MM.1S (cell line): ENCODE results near the gene MPDU1.

Experiments used
- EZH2 ChIP-seq: fragments of 300-600 bp; sonication (generic); optimal IDR thresholded peaks from 2 replicates; pipeline ENCODE3; 2017; ENCODE audit warnings: low read depth, mild to moderate bottlenecking, antibody characterized with exemption, low read length, mixed read lengths
- TF ChIP-seq, protein P1 (sequence below): fragments of 300-600 bp; sonication (generic); IDR thresholded peaks from 2 replicates; pipeline ENCODE4 v1.5.1; 2016; ENCODE audit warnings: antibody characterized with exemption, low read length, mixed read lengths

DNA sequence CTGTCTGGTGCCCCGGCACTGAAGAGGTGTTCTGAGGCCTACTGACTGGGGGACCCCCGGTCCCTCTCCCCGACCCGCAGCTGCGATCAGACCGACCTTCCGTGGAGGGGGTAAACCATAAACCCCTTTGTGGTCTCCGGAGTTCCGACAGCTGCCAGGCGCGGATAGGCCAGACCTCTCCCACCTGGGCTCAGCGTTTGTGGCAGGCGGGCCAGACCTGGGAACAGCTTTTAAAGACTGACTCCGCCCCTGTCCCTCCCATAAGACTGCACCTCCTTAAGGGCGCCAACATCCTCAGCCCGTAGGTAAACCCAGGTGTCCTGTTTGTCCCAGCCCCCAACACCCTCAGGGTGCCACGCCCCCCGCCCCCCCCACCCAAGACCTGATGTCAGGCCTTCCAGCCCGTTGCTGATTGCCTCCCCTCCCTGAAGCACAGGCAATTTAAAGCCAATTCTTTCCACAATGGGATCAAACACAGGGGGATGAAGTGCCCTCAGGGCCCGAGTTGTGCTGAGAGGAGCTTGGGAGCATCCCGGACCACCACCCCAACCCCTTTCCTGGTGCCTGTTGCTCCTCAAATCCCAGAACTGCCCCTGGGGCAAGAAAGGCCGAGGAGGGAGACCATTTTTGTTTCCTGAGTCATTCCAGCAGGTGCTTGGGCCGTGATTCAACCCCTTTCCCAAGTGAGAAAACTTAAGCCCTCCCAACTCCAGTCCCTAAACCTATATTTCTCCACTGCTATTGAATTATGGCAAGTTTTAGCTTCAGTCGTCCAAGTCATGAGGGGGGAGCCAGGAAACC, 6.4 kb downstream of the MPDU1 start, which contains the start of gene SOX15:
- TF ChIP-seq, protein P1, sequence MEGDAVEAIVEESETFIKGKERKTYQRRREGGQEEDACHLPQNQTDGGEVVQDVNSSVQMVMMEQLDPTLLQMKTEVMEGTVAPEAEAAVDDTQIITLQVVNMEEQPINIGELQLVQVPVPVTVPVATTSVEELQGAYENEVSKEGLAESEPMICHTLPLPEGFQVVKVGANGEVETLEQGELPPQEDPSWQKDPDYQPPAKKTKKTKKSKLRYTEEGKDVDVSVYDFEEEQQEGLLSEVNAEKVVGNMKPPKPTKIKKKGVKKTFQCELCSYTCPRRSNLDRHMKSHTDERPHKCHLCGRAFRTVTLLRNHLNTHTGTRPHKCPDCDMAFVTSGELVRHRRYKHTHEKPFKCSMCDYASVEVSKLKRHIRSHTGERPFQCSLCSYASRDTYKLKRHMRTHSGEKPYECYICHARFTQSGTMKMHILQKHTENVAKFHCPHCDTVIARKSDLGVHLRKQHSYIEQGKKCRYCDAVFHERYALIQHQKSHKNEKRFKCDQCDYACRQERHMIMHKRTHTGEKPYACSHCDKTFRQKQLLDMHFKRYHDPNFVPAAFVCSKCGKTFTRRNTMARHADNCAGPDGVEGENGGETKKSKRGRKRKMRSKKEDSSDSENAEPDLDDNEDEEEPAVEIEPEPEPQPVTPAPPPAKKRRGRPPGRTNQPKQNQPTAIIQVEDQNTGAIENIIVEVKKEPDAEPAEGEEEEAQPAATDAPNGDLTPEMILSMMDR, result no peak
- no peak for TF ChIP-seq EZH2
